Caco-2 (cell line): ENCODE data around the gene MRPL41. TPM values are rescaled to one million over a fixed set of nuclear protein-coding genes. Genes with fewer than 3 reads are reported as not detected.

Source experiments
- BruUV-seq: library from RNA; stranded (reverse); fragments of 400-500 nt; replicated peaks from 2 replicates; lab custom pipeline; 2021; lab: Mats Ljungman, UMichigan
- CTCF ChIA-PET: fragments of 300-600 bp; sonication (Branson Sonifier 250); formaldehyde crosslinking; loops from one replicate; lab custom pipeline; 2022; ENCODE audit warnings: antibody characterized with exemption; lab: Charles Lee
- POLR2A ChIA-PET: fragments of 300-600 bp; sonication (Branson Sonifier 250); formaldehyde crosslinking; loops from one replicate; lab custom pipeline; 2022; ENCODE audit warnings: antibody characterized with exemption; lab: Charles Lee
- DNase-seq, 2 experiments: peaks; one replicate each; pipeline versions ENCODE4 v3.0.0 to v3.0.0-alpha.2; 2020 to 2022
- H3K27me3 ChIP-seq: replicated peaks from 2 replicates; pipeline ENCODE4 v1.6.0; 2011; ENCODE audit warnings: low read length; ENCODE audit not compliant: control insufficient read depth, insufficient read depth
- H3K36me3 ChIP-seq: 2 replicates; pipeline ENCODE4 v1.5.1; 2011; ENCODE audit warnings: low read length; ENCODE audit not compliant: control insufficient read depth, insufficient read depth
- H3K4me1 ChIP-seq: fragments of 250-450 bp; sonication (Bioruptor Pico); 2 replicates; pipeline ENCODE4 v1.5.1; 2020; ENCODE audit warnings: mild to moderate bottlenecking
- H3K4me3 ChIP-seq: 2 replicates; pipeline ENCODE4 v1.5.1; 2011; ENCODE audit warnings: low read depth, mild to moderate bottlenecking, control low read depth, low read length
- H3K9me3 ChIP-seq: fragments of 250-450 bp; sonication (Bioruptor Pico); 2 replicates; pipeline ENCODE4 v1.5.1; 2020; ENCODE audit warnings: mild to moderate bottlenecking, moderate library complexity
- H3K27ac Mint-ChIP-seq: one replicate; pipeline ENCODE4 v1.8.0; 2022; ENCODE audit warnings: mixed read lengths; ENCODE audit not compliant: unreplicated experiment
- H3K27me3 Mint-ChIP-seq: one replicate; pipeline ENCODE4 v1.8.0; 2022; ENCODE audit warnings: mixed read lengths; ENCODE audit not compliant: insufficient read depth, unreplicated experiment
- H3K36me3 Mint-ChIP-seq: one replicate; pipeline ENCODE4 v1.8.0; 2022; ENCODE audit warnings: mild to moderate bottlenecking, mixed read lengths; ENCODE audit not compliant: insufficient read depth, unreplicated experiment
- H3K4me1 Mint-ChIP-seq: one replicate; pipeline ENCODE4 v1.8.0; 2022; ENCODE audit warnings: low read depth, mixed read lengths; ENCODE audit not compliant: unreplicated experiment
- H3K4me3 Mint-ChIP-seq: one replicate; pipeline ENCODE4 v1.8.0; 2022; ENCODE audit warnings: mild to moderate bottlenecking, moderate library complexity, mixed read lengths; ENCODE audit not compliant: unreplicated experiment
- H3K9me3 Mint-ChIP-seq: one replicate; pipeline ENCODE4 v1.8.0; 2022; ENCODE audit warnings: mixed read lengths; ENCODE audit not compliant: unreplicated experiment
- CTCF ChIP-seq, 2 experiments: fragments of 200-600 bp in 1 of 2; IDR thresholded peaks; 1 replicate in 1 of 2; 2 replicates in 1 of 2; pipeline versions ENCODE4 v1.5.1 to v1.8.0; 2011 to 2022; ENCODE audit warnings: antibody characterized with exemption in 1 of 2, control low read depth in 1 of 2, inconsistent platforms in 1 of 2, low read depth in 1 of 2, low read length in 1 of 2, mild to moderate bottlenecking in 1 of 2, moderate library complexity in 1 of 2; ENCODE audit not compliant: insufficient read depth in 1 of 2, severe bottlenecking in 1 of 2, unreplicated experiment in 1 of 2
- intact Hi-C: fragments of 100-400 bp; cut with micrococcal nuclease; formaldehyde crosslinking; loops from one replicate; pipeline ENCODE4 v1.10.0; 2022; ENCODE audit not compliant: unreplicated experiment
- total RNA-seq: library from RNA; stranded (reverse); gene quantifications from 2 replicates; pipeline ENCODE4 v1.2.3, GENCODE V29; 2022

The MRPL41 gene
- total RNA-seq, 1 experiment from 2014 or later: 44.2 TPM

GRCh38 chr9:137522746-137523455 is 28.8 kb upstream of the MRPL41 start:
- Mint-ChIP-seq H3K4me3 (no peak overlapping the region), H3K27me3 (no peaks in the 10 kb centered on the region), H3K36me3 (no peaks in the 10 kb centered on the region), H3K4me1 (no peaks in the 10 kb centered on the region), H3K27ac (no peak overlapping the region), H3K9me3 (no peaks in the 10 kb centered on the region)
- no peak for TF ChIP-seq CTCF (IDR thresholded peaks at IDR 0.05; ENCODE audit: insufficient read depth in 1 of 2, low read depth in 1 of 2, low read length in 1 of 2, severe bottlenecking in 1 of 2, unreplicated experiment in 1 of 2)
- Histone ChIP-seq H3K27me3 (no peaks in the 10 kb centered on the region), H3K9me3 (no peaks in the 10 kb centered on the region), H3K4me1 (no peaks in the 10 kb centered on the region), H3K36me3 (no peaks in the 10 kb centered on the region), H3K4me3 (no peak overlapping the region)
- no TSS peak for BruUV-seq
- no peak for DNase-seq
- intact Hi-C loops: no loop called here
- ChIA-PET CTCF (interaction anchor here (1.1 kb wide), 1 partner anchor 12 kb away, joined by 3 read pairs; no protein-coding TSS in a partner anchor), POLR2A (no interaction called here)

GRCh38 chr9:137524161-137524980 is 27.3 kb upstream of the MRPL41 start:
- ChIA-PET POLR2A (no interaction called here), CTCF (interaction anchor here (0.9 kb wide), 1 partner anchor 102 kb away, joined by 6 read pairs; the partner anchor contains the start of gene EXD3)
- BruUV-seq: no TSS peak
- DNase-seq: no peak
- no peak for TF ChIP-seq CTCF (IDR thresholded peaks at IDR 0.05; ENCODE audit: insufficient read depth in 1 of 2, low read depth in 1 of 2, low read length in 1 of 2, severe bottlenecking in 1 of 2, unreplicated experiment in 1 of 2)
- H3K4me1 ChIP-seq: no peaks in the 10 kb centered on the region
- H3K36me3 Mint-ChIP-seq: no peaks in the 10 kb centered on the region
- intact Hi-C loops: no loop called here
- no peak overlapping the region for H3K27ac Mint-ChIP-seq
- H3K36me3 ChIP-seq: no peaks in the 10 kb centered on the region
- no peaks in the 10 kb centered on the region for H3K9me3 Mint-ChIP-seq
- no peaks in the 10 kb centered on the region for H3K27me3 ChIP-seq
- H3K9me3 ChIP-seq: no peaks in the 10 kb centered on the region
- no peak overlapping the region for H3K4me3 ChIP-seq
- no peaks in the 10 kb centered on the region for H3K27me3 Mint-ChIP-seq
- no peak overlapping the region for H3K4me3 Mint-ChIP-seq
- no peaks in the 10 kb centered on the region for H3K4me1 Mint-ChIP-seq

DNA sequence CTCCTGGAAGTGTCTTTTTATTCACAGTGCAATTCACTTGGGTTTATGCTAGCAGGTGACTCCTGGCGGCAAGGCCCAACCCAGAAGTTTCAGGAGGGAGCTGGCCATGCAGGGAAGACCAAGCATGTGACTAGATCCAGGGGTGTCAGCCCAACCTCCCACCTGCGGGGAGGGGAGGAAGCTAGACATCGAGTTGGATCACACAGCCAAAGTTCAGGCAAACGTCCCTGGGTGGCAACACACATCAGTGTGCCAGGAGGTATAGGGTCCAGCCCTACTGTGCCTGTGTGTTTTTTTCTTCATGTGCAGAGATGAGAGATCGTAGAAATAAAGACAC is 26.7 kb upstream of the MRPL41 start:
- Histone ChIP-seq H3K9me3 (no peaks in the 10 kb centered on the region), H3K4me3 (no peak overlapping the region), H3K4me1 (no peaks in the 10 kb centered on the region), H3K27me3 (no peaks in the 10 kb centered on the region), H3K36me3 (no peaks in the 10 kb centered on the region)
- H3K9me3 Mint-ChIP-seq: no peaks in the 10 kb centered on the region
- no peaks in the 10 kb centered on the region for H3K4me1 Mint-ChIP-seq
- no TSS peak for BruUV-seq
- H3K36me3 Mint-ChIP-seq: no peaks in the 10 kb centered on the region
- intact Hi-C loops: no loop called here
- H3K27ac Mint-ChIP-seq: no peak overlapping the region
- CTCF ChIA-PET: interaction anchor here (0.9 kb wide), 1 partner anchor 102 kb away, joined by 6 read pairs; the partner anchor contains the start of gene EXD3
- H3K4me3 Mint-ChIP-seq: no peak overlapping the region
- no peaks in the 10 kb centered on the region for H3K27me3 Mint-ChIP-seq
- POLR2A ChIA-PET: no interaction called here
- TF ChIP-seq CTCF (IDR thresholded peaks at IDR 0.05; ENCODE audit: insufficient read depth in 1 of 2, low read depth in 1 of 2, low read length in 1 of 2, severe bottlenecking in 1 of 2, unreplicated experiment in 1 of 2): no peak
- DNase-seq: no peak
